Hepatocyte (in vitro differentiated cells): ENCODE results near the gene COL4A2. TPM values are rescaled to one million over a fixed set of nuclear protein-coding genes. Genes with fewer than 3 reads are reported as not detected.

ENCODE experiments used
- DNase-seq: peaks from one replicate; pipeline ENCODE4 v3.0.0-alpha.2; 2016; ENCODE audit warnings: low spot score
- H2AFZ ChIP-seq: fragments of 200-600 bp; sonication (generic); 2 replicates; pipeline ENCODE4 v1.6.0; 2016; ENCODE audit warnings: antibody characterized with exemption, mild to moderate bottlenecking
- H3K27ac ChIP-seq: fragments of 200-600 bp; sonication (generic); 2 replicates; pipeline ENCODE4 v1.5.1; 2016; ENCODE audit warnings: mild to moderate bottlenecking
- H3K27me3 ChIP-seq: fragments of 200-600 bp; sonication (generic); 2 replicates; pipeline ENCODE4 v1.6.1; 2016
- H3K36me3 ChIP-seq: fragments of 200-600 bp; sonication (generic); replicated peaks from 2 replicates; pipeline ENCODE4 v1.5.1; 2016; ENCODE audit warnings: low read depth; ENCODE audit not compliant: insufficient read depth
- H3K4me1 ChIP-seq: fragments of 200-600 bp; sonication (generic); 2 replicates; pipeline ENCODE4 v1.5.1; 2016; ENCODE audit warnings: mild to moderate bottlenecking, moderate library complexity; ENCODE audit not compliant: insufficient read depth
- H3K4me2 ChIP-seq: fragments of 200-600 bp; sonication (generic); 2 replicates; pipeline ENCODE4 v1.6.0; 2016
- H3K4me3 ChIP-seq: fragments of 200-600 bp; sonication (generic); 2 replicates; pipeline ENCODE4 v1.5.1; 2016; ENCODE audit warnings: mild to moderate bottlenecking
- H3K79me2 ChIP-seq: fragments of 200-600 bp; sonication (generic); 2 replicates; pipeline ENCODE4 v1.6.0; 2017; ENCODE audit warnings: mild to moderate bottlenecking
- H3K9me2 ChIP-seq: fragments of 200-600 bp; sonication (generic); replicated peaks from 2 replicates; pipeline ENCODE4 v1.6.0; 2017; ENCODE audit warnings: mild to moderate bottlenecking; ENCODE audit not compliant: insufficient read depth
- H3K9me3 ChIP-seq: fragments of 200-600 bp; sonication (generic); 2 replicates; pipeline ENCODE4 v1.5.1; 2016; ENCODE audit warnings: low read depth, mild to moderate bottlenecking
- H4K20me1 ChIP-seq: fragments of 200-600 bp; sonication (generic); 2 replicates; pipeline ENCODE4 v1.6.0; 2016; ENCODE audit warnings: mild to moderate bottlenecking; ENCODE audit not compliant: insufficient read depth, poor library complexity, severe bottlenecking
- CTCF ChIP-seq: fragments of 200-600 bp; sonication (generic); IDR thresholded peaks from 2 replicates; pipeline ENCODE4 v1.5.1; 2016; ENCODE audit warnings: antibody characterized with exemption, mild to moderate bottlenecking; ENCODE audit not compliant: poor library complexity
- EZH2 ChIP-seq: fragments of 200-600 bp; sonication (generic); IDR thresholded peaks from 2 replicates; pipeline ENCODE4 v1.6.1; 2016; ENCODE audit warnings: antibody characterized with exemption, mild to moderate bottlenecking, borderline replicate concordance
- EZH2phosphoT487 ChIP-seq: fragments of 200-600 bp; sonication (generic); IDR thresholded peaks from one replicate; pipeline ENCODE4 v1.6.1; 2018; ENCODE audit warnings: antibody characterized with exemption, mild to moderate bottlenecking, low read depth, moderate library complexity; ENCODE audit not compliant: unreplicated experiment, severe bottlenecking
- WGBS: methylation state at CpG from one replicate; pipeline ENCODE4 v1.1.6; 2016; ENCODE audit warnings: low lambda C conversion rate; ENCODE audit errors: missing lambda C conversion rate; 5-methylcytosine and 5-hydroxymethylcytosine counted together
- polyA plus RNA-seq: library from polyadenylated mRNA; unstranded; fragments of >200 nt; fragmentation: Nextera tagmentation; extraction: Ambion mirVana; gene quantifications from 2 replicates; pipeline ENCODE4 v1.2.1, GENCODE V29; 2016
- total RNA-seq: library from RNA; depleted of rRNA; stranded (reverse); fragments of >200 nt; gene quantifications from 2 replicates; pipeline ENCODE4 v1.2.3, GENCODE V29; 2014

The COL4A2 gene
- total and polyA plus RNA-seq, 2 experiments from 2014 or later, result 171 to 221 TPM

- TF ChIP-seq EZH2, result no peak
- no peak for TF ChIP-seq CTCF
- no peak for TF ChIP-seq EZH2phosphoT487
- Histone ChIP-seq H3K36me3 (no peaks in the 10 kb centered on the region), H4K20me1 (no peaks in the 10 kb centered on the region), H3K9me2 (no peaks in the 10 kb centered on the region), H2AFZ (no peak overlapping the region), H3K4me2 (no peak overlapping the region), H3K4me3 (no peak overlapping the region), H3K4me1 (peaks cover 30% of the 10 kb centered on the region), H3K9me3 (no peaks in the 10 kb centered on the region), H3K27ac (peak overlapping the region; percentile 94), H3K27me3 (no peaks in the 10 kb centered on the region), H3K79me2 (peaks cover 77% of the 10 kb centered on the region)
- DNase-seq, result no peak
- WGBS, result 90% methylated on average over 5 of the region's 5 CpGs
Measured at GRCh38 chr13:110557082-110557481, 250.0 kb downstream of the COL4A2 start.

DNA sequence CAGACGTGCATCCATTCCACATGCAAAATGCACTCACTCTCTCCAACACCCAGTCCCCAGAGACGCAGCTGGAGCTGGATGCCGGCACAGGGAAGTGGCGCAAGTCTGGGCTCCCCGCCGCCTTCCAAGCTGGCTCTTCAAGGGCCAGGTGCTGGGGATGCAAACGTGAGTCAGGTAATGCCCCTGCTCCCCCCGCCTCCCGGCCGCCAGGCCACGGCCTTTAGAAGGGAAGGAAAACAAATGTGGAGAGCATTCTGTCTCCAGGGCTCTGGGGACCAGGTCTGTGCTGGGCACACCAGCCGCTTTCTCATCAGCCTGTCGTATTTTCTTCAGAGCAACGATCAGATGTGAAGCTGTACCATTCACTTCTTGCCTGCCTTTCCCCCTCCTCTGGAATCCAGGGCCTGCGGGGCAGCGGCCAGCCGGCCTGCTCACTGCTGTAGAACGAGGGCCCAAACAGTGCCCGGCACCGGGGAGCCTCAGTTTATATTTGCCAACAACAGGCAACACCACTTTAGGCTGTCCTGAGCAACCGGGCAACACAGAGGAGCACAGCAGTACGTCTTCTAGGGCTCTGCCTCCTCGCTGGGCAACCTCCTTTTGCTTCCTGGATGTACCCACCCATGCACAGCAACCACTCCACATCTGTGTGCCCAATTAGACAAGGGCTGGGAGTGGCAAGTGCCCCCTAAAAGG lies 250.7 kb downstream of the COL4A2 start:
- H4K20me1 ChIP-seq, result no peaks in the 10 kb centered on the region
- no peaks in the 10 kb centered on the region for H3K9me3 ChIP-seq
- peaks cover 74% of the 10 kb centered on the region for H3K79me2 ChIP-seq
- no peaks in the 10 kb centered on the region for H3K36me3 ChIP-seq
- H3K9me2 ChIP-seq, result no peaks in the 10 kb centered on the region
- no peak overlapping the region for H3K27ac ChIP-seq
- no peak overlapping the region for H2AFZ ChIP-seq
- peaks cover 37% of the 10 kb centered on the region for H3K4me1 ChIP-seq
- H3K4me2 ChIP-seq, result no peak overlapping the region
- no peak overlapping the region for H3K4me3 ChIP-seq
- WGBS, result 95% methylated on average over 23 of the region's 23 CpGs
- TF ChIP-seq EZH2phosphoT487 (no peak), CTCF (no peak), EZH2 (no peak)
- no peak for DNase-seq
- no peaks in the 10 kb centered on the region for H3K27me3 ChIP-seq

GRCh38 chr13:110559429-110559943 lies 252.4 kb downstream of the COL4A2 start:
- H3K79me2 ChIP-seq, result peaks cover 62% of the 10 kb centered on the region
- peaks cover 40% of the 10 kb centered on the region for H3K4me1 ChIP-seq
- TF ChIP-seq EZH2phosphoT487 (no peak), CTCF (no peak), EZH2 (no peak)
- no peaks in the 10 kb centered on the region for H3K36me3 ChIP-seq
- H2AFZ ChIP-seq, result no peak overlapping the region
- peak; percentile 36 for DNase-seq
- H3K9me2 ChIP-seq, result no peaks in the 10 kb centered on the region
- H3K9me3 ChIP-seq, result no peaks in the 10 kb centered on the region
- H3K4me2 ChIP-seq, result peak overlapping the region; percentile 85
- H3K27me3 ChIP-seq, result no peaks in the 10 kb centered on the region
- 62% methylated on average over 15 of the region's 15 CpGs for WGBS
- peak overlapping the region; percentile 98 for H3K27ac ChIP-seq
- peak overlapping the region; percentile 97 for H3K4me3 ChIP-seq
- no peaks in the 10 kb centered on the region for H4K20me1 ChIP-seq
